Cardiac fibroblast (primary cell): Measurements from ENCODE around the gene JADE2.

Experiments
- DNase-seq, 2 donors: peaks; one replicate each; pipeline versions ENCODE4 v3.0.0 to v3.0.0-alpha.2; 2010; ENCODE audit warnings: low read depth in 2 of 2
- H3K4me3 ChIP-seq, 2 donors: replicated peaks in 1 of 2; 1 replicate in 1 of 2; 2 replicates in 1 of 2; pipeline ENCODE4 v1.5.1; 2011; ENCODE audit warnings: low read depth in 2 of 2, low read length in 2 of 2, mild to moderate bottlenecking in 2 of 2, moderate library complexity in 1 of 2
- CTCF ChIP-seq: IDR thresholded peaks from one replicate; pipeline ENCODE4 v1.5.1; 2011; ENCODE audit warnings: low read depth, mild to moderate bottlenecking, low read length, inconsistent platforms

JADE2 gene

GRCh38 chr5:134527156-134527960, 1.9 kb downstream of the JADE2 start:
- peak; percentile 53 for TF ChIP-seq CTCF
- peak overlapping the region; percentile 83 to 91 for H3K4me3 ChIP-seq
- DNase-seq = peak; percentile 92 to 94

- no peak for DNase-seq
- peak overlapping the region; percentile 83 to 91 for H3K4me3 ChIP-seq
- TF ChIP-seq CTCF = no peak
Observed at GRCh38 chr5:134527961-134528424, 2.5 kb downstream of the JADE2 start.

- no peak for TF ChIP-seq CTCF
- no peak for DNase-seq
- H3K4me3 ChIP-seq = peak overlapping the region; percentile 83 to 91
Observed at GRCh38 chr5:134528556-134528955, 3.1 kb downstream of the JADE2 start.

GRCh38 chr5:134529460-134529859, 4.0 kb downstream of the JADE2 start:
- no peak for DNase-seq
- TF ChIP-seq CTCF = no peak
- H3K4me3 ChIP-seq = no peak overlapping the region

- no peak for DNase-seq
- no peak overlapping the region for H3K4me3 ChIP-seq
- TF ChIP-seq CTCF = no peak
Observed at GRCh38 chr5:134530301-134531077, 5.0 kb downstream of the JADE2 start.

- H3K4me3 ChIP-seq = no peak overlapping the region
- TF ChIP-seq CTCF = no peak
- peak; percentile 57 to 71 for DNase-seq
Observed at GRCh38 chr5:134533115-134533815, 7.8 kb downstream of the JADE2 start.
